Stimulated activated CD4-positive, alpha-beta T cell treated with anti-CD3 and anti-CD28 coated beads, Interleukin-15, amount 100 ng/mL, for 24 hours (primary cell): ENCODE results near the gene ESPN.
"Not testable (repeated sequence)": the region's sequence is repeated elsewhere in the genome, so short reads cannot be mapped to it uniquely, and the experiment has no call there.

Experiments used
- DNase-seq: peaks from one replicate; pipeline ENCODE4 v3.0.0-alpha.2; 2020

The ESPN gene

GRCh38 chr1:6485168-6486101 lies 60.9 kb downstream of the ESPN start:
- no peak for DNase-seq

DNA sequence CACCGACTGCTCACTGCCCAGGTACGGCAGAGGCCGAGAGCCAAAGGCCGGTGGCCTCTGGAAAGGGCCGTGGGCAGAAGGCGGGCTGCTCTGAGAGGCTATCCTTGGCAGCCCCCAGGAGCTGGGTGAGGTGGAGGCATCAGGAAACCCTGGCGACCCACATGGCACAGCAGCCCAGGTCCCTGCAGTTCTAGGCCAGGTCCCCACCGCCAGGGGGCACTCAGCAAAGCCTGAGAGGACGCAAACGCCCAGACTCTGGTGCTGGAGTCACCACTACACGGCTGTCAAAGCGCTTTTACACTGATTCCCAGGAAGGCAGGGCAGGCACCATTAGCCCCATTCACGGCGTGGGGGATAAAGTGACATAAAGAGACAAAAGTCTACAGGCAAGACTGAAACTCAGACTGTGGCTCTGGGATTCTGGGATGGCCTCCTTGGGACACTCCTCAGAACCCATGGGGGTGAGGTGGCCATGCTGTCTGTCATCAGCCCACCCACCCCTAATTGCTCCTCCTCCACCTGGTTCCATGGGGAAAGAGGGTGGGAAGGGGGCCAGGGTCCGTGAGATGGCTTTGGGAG lies 61.9 kb downstream of the ESPN start:
- peak; percentile 93 for DNase-seq

- no peak for DNase-seq
Observed at GRCh38 chr1:6487804-6488484, 63.4 kb downstream of the ESPN start.

- no peak for DNase-seq
Observed at GRCh38 chr1:6488602-6489382, 64.2 kb downstream of the ESPN start.

- no peak for DNase-seq
Observed at GRCh38 chr1:6489383-6489765, 64.8 kb downstream of the ESPN start.

DNA sequence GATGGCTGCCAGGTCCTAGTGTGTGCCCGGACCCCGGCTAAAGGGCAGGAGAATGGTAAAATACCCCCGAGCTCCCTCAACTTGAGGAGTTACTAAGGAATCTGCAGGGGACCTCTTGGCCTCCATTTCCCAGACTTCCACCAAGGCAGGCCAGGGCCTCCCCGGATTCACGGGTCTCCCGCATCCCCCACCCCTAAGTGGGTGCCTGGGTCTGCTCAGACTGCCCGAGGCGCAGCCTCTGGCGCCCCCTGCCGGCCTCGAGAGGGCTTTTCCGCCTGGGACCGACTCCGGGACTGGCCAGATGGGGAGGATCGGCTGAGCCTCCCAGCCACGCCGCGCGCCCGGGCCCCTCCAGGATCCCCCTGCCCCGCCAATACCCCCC lies 65.2 kb downstream of the ESPN start:
- DNase-seq: peak; percentile 87

GRCh38 chr1:6490181-6491080 lies 65.9 kb downstream of the ESPN start:
- DNase-seq: peak; percentile 80

- no peak for DNase-seq
Observed at GRCh38 chr1:6491081-6491449, 66.5 kb downstream of the ESPN start.

DNA sequence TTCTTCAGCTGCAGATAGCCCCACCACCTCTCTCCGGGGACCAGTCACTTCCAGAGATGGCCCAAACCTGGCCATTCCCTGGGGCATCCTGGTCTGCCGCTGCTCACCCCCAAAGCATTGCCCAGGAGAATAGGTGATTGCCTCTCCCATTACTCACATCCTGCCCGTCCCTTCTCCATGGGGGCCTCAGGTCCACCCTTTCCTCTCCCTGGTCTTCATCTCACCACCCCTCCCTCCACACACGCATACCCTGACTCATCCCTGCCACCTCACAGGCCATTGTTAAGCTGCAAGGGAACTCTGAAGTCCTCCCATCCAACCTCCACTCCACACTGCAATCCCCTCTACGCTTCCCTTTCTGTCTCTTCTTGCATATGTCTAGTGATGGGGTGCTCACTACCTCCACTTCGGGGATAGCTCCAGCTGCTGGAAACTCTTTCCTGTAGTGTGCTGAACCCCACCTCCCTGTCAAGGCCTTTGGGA lies 66.9 kb downstream of the ESPN start, which contains the start of gene PLEKHG5:
PLEKHG5 (minus strand) TSS at position 188 of the 483 bp plus-strand sequence. CDS start 14,096 bp downstream, outside the sequence.
- DNase-seq: peak; percentile 38

DNA sequence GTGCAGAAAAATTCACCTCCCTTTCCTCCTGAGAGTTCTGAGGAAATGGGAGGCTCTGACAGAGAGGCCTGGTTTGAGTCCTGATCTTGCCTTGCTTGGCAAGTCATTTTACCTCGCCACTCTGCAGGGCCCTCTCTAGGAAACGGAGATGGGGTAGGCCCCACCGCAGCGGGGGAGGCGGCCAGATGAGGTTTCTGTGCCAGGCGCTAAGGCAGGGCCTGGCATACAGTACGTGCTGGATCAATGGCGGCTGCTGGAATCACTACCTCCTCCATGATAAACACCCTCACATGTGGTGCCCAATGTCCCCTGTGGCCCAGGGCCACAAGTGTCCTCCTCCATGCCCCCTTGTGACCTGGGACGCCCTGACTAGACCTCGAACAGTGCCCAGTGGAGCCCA lies 67.4 kb downstream of the ESPN start:
- no peak for DNase-seq

GRCh38 chr1:6493834-6494223 lies 69.3 kb downstream of the ESPN start:
- DNase-seq: not testable (repeated sequence)

- no peak for DNase-seq
Observed at GRCh38 chr1:6494627-6495026, 70.1 kb downstream of the ESPN start.

- DNase-seq: no peak
Observed at GRCh38 chr1:6495041-6495441, 70.5 kb downstream of the ESPN start.

GRCh38 chr1:6495540-6496364 lies 71.2 kb downstream of the ESPN start:
- no peak for DNase-seq

DNA sequence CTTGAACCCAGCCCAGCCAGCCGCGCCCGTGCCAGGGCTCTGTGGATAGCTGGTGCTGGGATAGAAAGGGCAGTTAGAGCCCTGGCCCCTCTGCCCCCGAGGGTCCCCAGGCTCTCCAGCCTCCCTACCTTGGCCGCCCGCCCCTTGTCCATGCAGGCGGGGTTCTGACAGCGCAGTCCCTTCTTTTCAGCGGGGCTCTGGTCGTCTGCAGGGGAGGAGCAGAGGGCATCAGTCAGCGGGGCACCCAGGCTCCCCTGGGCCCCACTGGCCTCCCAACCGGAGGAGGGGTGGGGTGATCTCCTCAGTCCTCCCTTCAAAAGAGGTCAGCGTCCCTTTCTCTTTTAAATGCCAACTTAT lies 71.8 kb downstream of the ESPN start:
- DNase-seq: no peak

DNA sequence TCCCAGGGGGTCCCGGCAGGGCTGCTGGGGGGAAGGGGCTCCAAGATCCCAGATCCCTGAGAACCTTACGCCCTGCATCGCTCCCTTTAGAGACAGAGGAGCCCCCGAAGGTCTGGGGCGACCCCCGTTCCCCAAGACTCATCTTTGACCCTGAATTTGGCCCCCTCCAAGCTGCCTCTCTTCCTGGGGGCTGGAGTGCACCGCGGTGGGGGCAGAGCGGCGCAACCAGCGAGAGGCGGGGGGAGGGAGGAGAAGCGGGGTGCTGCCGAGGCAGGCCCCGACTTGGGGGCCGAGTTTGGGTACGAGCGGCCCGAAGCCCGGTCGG lies 72.3 kb downstream of the ESPN start:
- no peak for DNase-seq

DNA sequence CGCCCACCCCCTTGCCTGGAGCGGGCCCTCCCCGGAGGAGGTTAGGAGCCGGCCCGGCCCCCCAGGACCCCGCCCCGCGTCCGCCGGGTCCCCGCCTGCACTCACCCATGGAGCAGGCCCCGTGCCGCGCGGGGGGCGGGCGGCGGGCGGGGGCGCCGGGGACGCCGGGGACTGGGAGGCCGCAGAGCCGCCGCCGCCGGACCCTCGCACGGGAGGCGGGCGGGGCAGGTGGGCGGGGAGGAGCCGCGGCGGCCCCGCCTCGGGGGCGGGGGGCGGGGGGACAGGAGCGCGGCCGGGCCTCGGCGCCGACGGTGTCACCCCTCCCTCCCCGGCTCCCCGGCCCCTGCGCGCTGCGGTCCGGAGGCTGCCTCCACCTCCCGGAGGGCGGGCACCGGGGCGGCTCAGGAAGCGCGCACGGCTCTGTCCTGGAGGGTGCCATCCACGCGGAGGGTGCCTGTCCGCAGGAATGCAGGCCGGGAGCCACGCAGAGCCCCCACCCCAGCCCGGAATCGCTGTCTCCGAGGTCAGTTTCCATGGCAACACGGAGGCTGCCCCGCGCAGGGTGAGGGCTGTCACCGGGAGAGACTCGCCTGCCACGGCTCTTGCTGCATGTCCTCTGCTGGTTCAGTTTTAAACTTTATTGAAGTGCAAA lies 72.8 kb downstream of the ESPN start:
- DNase-seq: peak; percentile 67

- DNase-seq: no peak
Observed at GRCh38 chr1:6497867-6498575, 73.4 kb downstream of the ESPN start.

GRCh38 chr1:6498576-6499111 lies 74.1 kb downstream of the ESPN start:
- DNase-seq: no peak

GRCh38 chr1:6499296-6499695 lies 74.7 kb downstream of the ESPN start:
- DNase-seq: no peak
